Fibroblast of lung (primary cell): Measurements from ENCODE around the gene KCNT1. TPM values are rescaled to one million over a fixed set of nuclear protein-coding genes. Genes with fewer than 3 reads are reported as not detected.

ENCODE experiments used
- DNase-seq, 2 donors: peaks; one replicate each; pipeline versions ENCODE4 v3.0.0 to v3.0.0-alpha.2; 2010; ENCODE audit warnings: low read depth in 2 of 2
- H2AFZ ChIP-seq: 2 replicates; pipeline ENCODE4 v1.5.1; 2012; ENCODE audit warnings: low read length, control low read depth, inconsistent platforms
- H3K27ac ChIP-seq: 2 replicates; pipeline ENCODE4 v1.5.1; 2011; ENCODE audit warnings: low read length, control low read depth; ENCODE audit not compliant: insufficient read depth
- H3K27me3 ChIP-seq: 2 replicates; pipeline ENCODE4 v1.5.1; 2011; ENCODE audit warnings: mild to moderate bottlenecking, low read length; ENCODE audit not compliant: control insufficient read depth, insufficient read depth
- H3K36me3 ChIP-seq: 2 replicates; pipeline ENCODE4 v1.5.1; 2011; ENCODE audit warnings: low read length; ENCODE audit not compliant: control insufficient read depth, insufficient read depth
- H3K4me1 ChIP-seq: 2 replicates; pipeline ENCODE4 v1.5.1; 2011; ENCODE audit warnings: low read length; ENCODE audit not compliant: control insufficient read depth, insufficient read depth; ENCODE audit errors: extremely low read depth
- H3K4me2 ChIP-seq: 2 replicates; pipeline ENCODE4 v1.5.1; 2011; ENCODE audit warnings: low read length, control low read depth; ENCODE audit not compliant: insufficient read depth; ENCODE audit errors: extremely low read depth
- H3K4me3 ChIP-seq, 4 experiments: fragments of 200-600 bp in 1 of 4; sonication (generic) in 1 of 4; replicated peaks in 1 of 4; 2 replicates each; pipeline ENCODE4 v1.5.1; 2011 to 2016; ENCODE audit warnings: low read length in 4 of 4, low read depth in 3 of 4, mild to moderate bottlenecking in 3 of 4, control low read depth in 2 of 4, inconsistent platforms in 1 of 4, mixed read lengths in 1 of 4; ENCODE audit not compliant: insufficient read depth in 1 of 4; ENCODE audit errors: control extremely low read depth in 1 of 4
- H3K79me2 ChIP-seq: 2 replicates; pipeline ENCODE4 v1.5.1; 2012; ENCODE audit warnings: mild to moderate bottlenecking, low read length, inconsistent platforms; ENCODE audit not compliant: control insufficient read depth, insufficient read depth
- H3K9ac ChIP-seq: 2 replicates; pipeline ENCODE4 v1.5.1; 2011; ENCODE audit warnings: mild to moderate bottlenecking, low read length, control low read depth; ENCODE audit not compliant: insufficient read depth
- H3K9me3 ChIP-seq: 2 replicates; pipeline ENCODE4 v1.5.1; 2012; ENCODE audit warnings: low read depth, low read length; ENCODE audit not compliant: control insufficient read depth, insufficient read depth
- H4K20me1 ChIP-seq: 2 replicates; pipeline ENCODE4 v1.5.1; 2011; ENCODE audit warnings: low read length; ENCODE audit not compliant: control insufficient read depth, insufficient read depth; ENCODE audit errors: extremely low read depth
- EZH2 ChIP-seq: IDR thresholded peaks from 2 replicates; pipeline ENCODE4 v1.5.1; 2012; ENCODE audit warnings: low read length, control low read depth, mild to moderate bottlenecking; ENCODE audit errors: missing control alignments
- polyA plus RNA-seq, 2 donors: library from polyadenylated mRNA; depleted of rRNA in 1 of 2; stranded (reverse) in 1 of 2; unstranded in 1 of 2; fragments of >200 nt; gene quantifications; 2 replicates each; pipeline ENCODE4 v1.2.1, GENCODE V29; 2011 to 2012; ENCODE audit warnings: missing spikeins in 1 of 2
- total RNA-seq: library from RNA; depleted of rRNA; stranded (reverse); fragments of >200 nt; gene quantifications from 2 replicates; pipeline ENCODE4 v1.2.1, GENCODE V29; 2014
- TF ChIP-seq, protein P1 (sequence below), 2 donors: IDR thresholded peaks in 1 of 2; conservative IDR thresholded peaks in 1 of 2; 1 replicate in 1 of 2; 2 replicates in 1 of 2; pipeline ENCODE4 v1.5.1; 2011 to 2012; ENCODE audit warnings: low read length in 2 of 2, control low read depth in 1 of 2, inconsistent platforms in 1 of 2, low read depth in 1 of 2, mild to moderate bottlenecking in 1 of 2

KCNT1 gene
- total and polyA plus RNA-seq, 2 donors (not counting 1 experiment from before 2014, with no cell fraction given), result not detected

DNA sequence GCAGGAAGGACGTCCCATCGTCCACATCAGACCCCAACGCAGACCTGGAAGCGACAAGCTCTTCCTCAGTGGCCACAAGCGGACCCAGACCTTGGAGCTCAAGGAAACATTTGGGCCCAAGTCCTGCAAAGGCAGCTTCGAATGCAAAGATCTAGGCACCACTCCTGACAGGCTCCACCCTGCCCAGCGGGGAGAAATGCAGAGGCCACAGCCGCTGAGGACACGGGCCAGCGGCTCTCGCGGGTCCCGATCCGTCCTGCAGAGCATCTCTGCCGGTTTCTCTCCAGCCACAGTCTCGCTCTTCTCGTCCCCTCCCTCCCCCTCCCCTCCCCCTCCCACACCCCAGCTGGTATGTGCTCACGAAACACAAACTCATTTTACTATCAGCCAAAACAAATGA, 7.6 kb upstream of the KCNT1 start:
- H4K20me1 ChIP-seq, result no peaks in the 10 kb centered on the region
- no peaks in the 10 kb centered on the region for H3K36me3 ChIP-seq
- H3K27me3 ChIP-seq, result no peaks in the 10 kb centered on the region
- TF ChIP-seq, protein P1, sequence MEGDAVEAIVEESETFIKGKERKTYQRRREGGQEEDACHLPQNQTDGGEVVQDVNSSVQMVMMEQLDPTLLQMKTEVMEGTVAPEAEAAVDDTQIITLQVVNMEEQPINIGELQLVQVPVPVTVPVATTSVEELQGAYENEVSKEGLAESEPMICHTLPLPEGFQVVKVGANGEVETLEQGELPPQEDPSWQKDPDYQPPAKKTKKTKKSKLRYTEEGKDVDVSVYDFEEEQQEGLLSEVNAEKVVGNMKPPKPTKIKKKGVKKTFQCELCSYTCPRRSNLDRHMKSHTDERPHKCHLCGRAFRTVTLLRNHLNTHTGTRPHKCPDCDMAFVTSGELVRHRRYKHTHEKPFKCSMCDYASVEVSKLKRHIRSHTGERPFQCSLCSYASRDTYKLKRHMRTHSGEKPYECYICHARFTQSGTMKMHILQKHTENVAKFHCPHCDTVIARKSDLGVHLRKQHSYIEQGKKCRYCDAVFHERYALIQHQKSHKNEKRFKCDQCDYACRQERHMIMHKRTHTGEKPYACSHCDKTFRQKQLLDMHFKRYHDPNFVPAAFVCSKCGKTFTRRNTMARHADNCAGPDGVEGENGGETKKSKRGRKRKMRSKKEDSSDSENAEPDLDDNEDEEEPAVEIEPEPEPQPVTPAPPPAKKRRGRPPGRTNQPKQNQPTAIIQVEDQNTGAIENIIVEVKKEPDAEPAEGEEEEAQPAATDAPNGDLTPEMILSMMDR (conservative IDR thresholded peaks at IDR 0.05 in 1 of 2, IDR thresholded peaks at IDR 0.05 in 1 of 2; ENCODE audit: low read depth in 1 of 2, low read length in 2 of 2), result no peak
- TF ChIP-seq EZH2, result no peak
- no peak overlapping the region for H3K9ac ChIP-seq
- H3K4me2 ChIP-seq, result no peak overlapping the region
- DNase-seq, result no peak
- H3K79me2 ChIP-seq, result no peaks in the 10 kb centered on the region
- no peak overlapping the region for H3K27ac ChIP-seq
- H3K4me3 ChIP-seq, result no peak overlapping the region
- no peaks in the 10 kb centered on the region for H3K9me3 ChIP-seq
- H2AFZ ChIP-seq, result no peak overlapping the region
- H3K4me1 ChIP-seq, result no peaks in the 10 kb centered on the region

DNA sequence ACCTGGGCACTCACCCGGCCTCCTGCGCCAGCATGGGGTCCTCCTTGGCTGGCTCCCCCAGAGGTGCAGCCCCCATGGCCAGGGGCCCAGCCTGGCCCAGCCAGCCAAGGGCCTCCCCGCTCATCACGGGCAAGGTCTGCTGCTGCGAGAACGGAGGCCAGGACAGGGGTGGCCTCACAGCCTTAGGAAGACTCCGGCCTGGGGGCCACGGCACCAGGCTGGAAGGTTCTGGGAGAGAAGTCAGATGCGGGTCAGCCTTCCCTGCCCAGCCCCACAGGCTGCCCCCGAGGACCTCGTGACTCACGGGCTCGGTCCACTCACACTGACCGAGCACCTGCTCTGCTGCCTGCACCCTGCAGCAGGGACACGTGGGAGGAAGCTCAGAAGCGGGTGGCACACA, 6.9 kb upstream of the KCNT1 start:
- no peak overlapping the region for H3K4me2 ChIP-seq
- no peaks in the 10 kb centered on the region for H3K4me1 ChIP-seq
- no peaks in the 10 kb centered on the region for H3K79me2 ChIP-seq
- TF ChIP-seq, protein P1 (conservative IDR thresholded peaks at IDR 0.05 in 1 of 2, IDR thresholded peaks at IDR 0.05 in 1 of 2; ENCODE audit: low read depth in 1 of 2, low read length in 2 of 2), result no peak
- no peak for TF ChIP-seq EZH2
- no peak overlapping the region for H3K4me3 ChIP-seq
- no peaks in the 10 kb centered on the region for H3K27me3 ChIP-seq
- no peak overlapping the region for H3K9ac ChIP-seq
- no peaks in the 10 kb centered on the region for H3K9me3 ChIP-seq
- H4K20me1 ChIP-seq, result no peaks in the 10 kb centered on the region
- no peaks in the 10 kb centered on the region for H3K36me3 ChIP-seq
- H2AFZ ChIP-seq, result no peak overlapping the region
- no peak for DNase-seq
- no peak overlapping the region for H3K27ac ChIP-seq

DNA sequence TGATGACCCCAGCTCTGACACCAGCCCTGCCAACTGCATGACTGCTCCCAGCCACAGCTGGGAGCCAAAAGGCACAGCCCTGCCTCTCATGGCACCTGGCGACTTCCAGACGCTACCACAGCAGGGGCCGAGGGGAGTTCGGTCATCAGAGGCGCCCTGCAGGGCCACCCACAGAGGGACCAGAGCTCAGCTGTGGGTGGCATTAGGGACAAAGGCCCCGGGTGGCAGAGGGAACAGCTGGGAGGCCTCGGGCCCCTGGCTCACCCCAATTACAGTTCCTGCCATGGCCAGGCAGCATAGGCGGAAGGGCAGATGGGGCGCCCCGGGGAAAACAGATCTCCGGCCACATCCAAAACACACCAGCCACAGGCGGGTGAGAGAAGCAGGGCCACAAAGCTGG, 6.3 kb upstream of the KCNT1 start:
- Histone ChIP-seq H3K27ac (no peak overlapping the region), H3K9me3 (no peaks in the 10 kb centered on the region), H3K4me2 (no peak overlapping the region), H3K27me3 (no peaks in the 10 kb centered on the region), H3K4me3 (no peak overlapping the region), H3K79me2 (no peaks in the 10 kb centered on the region), H2AFZ (no peak overlapping the region), H4K20me1 (no peaks in the 10 kb centered on the region), H3K36me3 (no peaks in the 10 kb centered on the region), H3K4me1 (no peaks in the 10 kb centered on the region), H3K9ac (no peak overlapping the region)
- no peak for DNase-seq
- TF ChIP-seq EZH2, result no peak
- TF ChIP-seq, protein P1 (conservative IDR thresholded peaks at IDR 0.05 in 1 of 2, IDR thresholded peaks at IDR 0.05 in 1 of 2; ENCODE audit: low read depth in 1 of 2, low read length in 2 of 2), result no peak
